H1 (cell line): ENCODE results near the gene DNAAF5.

Source experiments
- ASH2L ChIP-seq: fragments of 200-600, 300-600 bp; sonication (generic); IDR thresholded peaks from one replicate; pipeline ENCODE4 v1.7.1; 2017; ENCODE audit warnings: low read length
- EP300 ChIP-seq, 2 experiments: IDR thresholded peaks; 1 replicate in 1 of 2; 2 replicates in 1 of 2; pipeline ENCODE4 v1.6.1; 2011 to 2012; ENCODE audit warnings: low read depth in 2 of 2, low read length in 2 of 2, mild to moderate bottlenecking in 2 of 2, borderline replicate concordance in 1 of 2, inconsistent platforms in 1 of 2, moderate library complexity in 1 of 2
- EZH2 ChIP-seq: fragments of 200-600 bp; sonication (generic); IDR thresholded peaks from 2 replicates; pipeline ENCODE4 v1.7.1; 2012; ENCODE audit warnings: low read depth, mild to moderate bottlenecking, moderate library complexity, low read length, inconsistent platforms; ENCODE audit not compliant: severe bottlenecking
- FOSL1 ChIP-seq: IDR thresholded peaks from 2 replicates; pipeline ENCODE4 v1.6.1; 2011; ENCODE audit warnings: mild to moderate bottlenecking, low read depth, low read length, moderate library complexity; ENCODE audit not compliant: insufficient read depth
- POLR2A ChIP-seq, 2 experiments: IDR thresholded peaks; 1 replicate in 1 of 2; 2 replicates in 1 of 2; pipeline ENCODE4 v1.6.1; 2011; ENCODE audit warnings: low read depth in 2 of 2, low read length in 2 of 2, mild to moderate bottlenecking in 2 of 2; ENCODE audit errors: control extremely low read depth in 1 of 2
- POLR2AphosphoS5 ChIP-seq: IDR thresholded peaks from 2 replicates; pipeline ENCODE4 v1.6.1; 2011; ENCODE audit warnings: low read depth, low read length
- RAD21 ChIP-seq, 2 experiments: IDR thresholded peaks in 1 of 2; conservative IDR thresholded peaks in 1 of 2; 2 replicates each; pipeline ENCODE4 v1.6.1; 2011; ENCODE audit warnings: low read depth in 2 of 2, low read length in 2 of 2, improper control_type of control experiment in 1 of 2, inconsistent platforms in 1 of 2, mild to moderate bottlenecking in 1 of 2, moderate library complexity in 1 of 2
- SRF ChIP-seq: IDR thresholded peaks from 2 replicates; pipeline ENCODE4 v1.6.1; 2011; ENCODE audit warnings: mild to moderate bottlenecking, low read depth, low read length, moderate library complexity
- TF ChIP-seq, protein P1 (sequence below): IDR thresholded peaks from 2 replicates; pipeline ENCODE4 v1.6.1; 2011; ENCODE audit warnings: low read depth, mild to moderate bottlenecking, low read length; ENCODE audit not compliant: insufficient read depth
- TF ChIP-seq, protein P2 (sequence below), 3 experiments: IDR thresholded peaks; 1 replicate in 2 of 3; 2 replicates in 1 of 3; pipeline versions ENCODE4 v1.5.1 to v1.6.1; 2011; ENCODE audit warnings: low read length in 3 of 3, mild to moderate bottlenecking in 3 of 3, inconsistent platforms in 2 of 3, low read depth in 1 of 3, moderate library complexity in 1 of 3; ENCODE audit not compliant: insufficient read depth in 1 of 3; ENCODE audit errors: control extremely low read depth in 1 of 3
- TF ChIP-seq, protein P3 (sequence below): IDR thresholded peaks from 2 replicates; pipeline ENCODE4 v1.6.1; 2012; ENCODE audit warnings: inconsistent platforms

DNA sequence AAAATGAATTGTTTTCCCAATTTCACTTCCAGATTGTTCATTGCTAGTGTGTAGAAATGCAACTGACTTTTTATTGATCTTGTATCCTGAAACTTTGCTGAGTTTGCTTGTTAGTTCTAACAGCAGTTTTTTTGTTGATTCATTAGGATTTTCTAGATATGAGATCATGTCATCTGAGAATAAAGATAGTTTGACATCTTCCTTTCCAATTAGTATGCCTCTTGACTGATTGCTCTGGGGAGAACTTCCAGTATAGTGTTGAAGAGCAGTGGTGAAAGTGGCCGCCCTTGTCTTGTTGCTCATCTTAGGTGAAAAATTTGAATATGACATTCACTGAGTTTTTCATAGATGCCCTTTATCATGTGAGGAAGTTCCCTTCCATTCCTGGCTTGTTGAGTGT is 93.8 kb downstream of the DNAAF5 start:
- TF ChIP-seq POLR2A (IDR thresholded peaks at IDR 0.05; ENCODE audit: control extremely low read depth in 1 of 2, low read depth in 2 of 2, low read length in 2 of 2) (no peak), EZH2 (no peak), FOSL1 (no peak), POLR2AphosphoS5 (no peak), SRF (no peak), RAD21 (IDR thresholded peaks at IDR 0.05 in 1 of 2, conservative IDR thresholded peaks at IDR 0.05 in 1 of 2; ENCODE audit: low read depth in 2 of 2, low read length in 2 of 2) (no peak), ASH2L (no peak), EP300 (IDR thresholded peaks at IDR 0.05; ENCODE audit: borderline replicate concordance in 1 of 2, low read depth in 2 of 2, low read length in 2 of 2) (no peak)
- TF ChIP-seq, protein P1, sequence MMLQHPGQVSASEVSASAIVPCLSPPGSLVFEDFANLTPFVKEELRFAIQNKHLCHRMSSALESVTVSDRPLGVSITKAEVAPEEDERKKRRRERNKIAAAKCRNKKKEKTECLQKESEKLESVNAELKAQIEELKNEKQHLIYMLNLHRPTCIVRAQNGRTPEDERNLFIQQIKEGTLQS: no peak
- TF ChIP-seq, protein P2, sequence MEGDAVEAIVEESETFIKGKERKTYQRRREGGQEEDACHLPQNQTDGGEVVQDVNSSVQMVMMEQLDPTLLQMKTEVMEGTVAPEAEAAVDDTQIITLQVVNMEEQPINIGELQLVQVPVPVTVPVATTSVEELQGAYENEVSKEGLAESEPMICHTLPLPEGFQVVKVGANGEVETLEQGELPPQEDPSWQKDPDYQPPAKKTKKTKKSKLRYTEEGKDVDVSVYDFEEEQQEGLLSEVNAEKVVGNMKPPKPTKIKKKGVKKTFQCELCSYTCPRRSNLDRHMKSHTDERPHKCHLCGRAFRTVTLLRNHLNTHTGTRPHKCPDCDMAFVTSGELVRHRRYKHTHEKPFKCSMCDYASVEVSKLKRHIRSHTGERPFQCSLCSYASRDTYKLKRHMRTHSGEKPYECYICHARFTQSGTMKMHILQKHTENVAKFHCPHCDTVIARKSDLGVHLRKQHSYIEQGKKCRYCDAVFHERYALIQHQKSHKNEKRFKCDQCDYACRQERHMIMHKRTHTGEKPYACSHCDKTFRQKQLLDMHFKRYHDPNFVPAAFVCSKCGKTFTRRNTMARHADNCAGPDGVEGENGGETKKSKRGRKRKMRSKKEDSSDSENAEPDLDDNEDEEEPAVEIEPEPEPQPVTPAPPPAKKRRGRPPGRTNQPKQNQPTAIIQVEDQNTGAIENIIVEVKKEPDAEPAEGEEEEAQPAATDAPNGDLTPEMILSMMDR (IDR thresholded peaks at IDR 0.05; ENCODE audit: control extremely low read depth in 1 of 3, insufficient read depth in 1 of 3, low read depth in 1 of 3, low read length in 3 of 3): no peak
- TF ChIP-seq, protein P3, sequence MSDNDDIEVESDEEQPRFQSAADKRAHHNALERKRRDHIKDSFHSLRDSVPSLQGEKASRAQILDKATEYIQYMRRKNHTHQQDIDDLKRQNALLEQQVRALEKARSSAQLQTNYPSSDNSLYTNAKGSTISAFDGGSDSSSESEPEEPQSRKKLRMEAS: no peak
